K562 (cell line): ENCODE results near the gene TBC1D12. TPM values are rescaled to one million over a fixed set of nuclear protein-coding genes. Genes with fewer than 3 reads are reported as not detected.

Experiments used
- ATAC-seq: fragments of 200-7000 bp; cut with Tn5 transposase; 3 replicates; pipeline ENCODE4 v1.9.1; 2020; ENCODE audit warnings: moderate library complexity
- BruUV-seq: library from RNA; stranded (reverse); fragments of 400-500 nt; replicated peaks from 2 replicates; lab custom pipeline; 2021; lab: Mats Ljungman, UMichigan
- CTCF ChIA-PET: fragments of 300-600 bp; formaldehyde crosslinking; extraction: SDS; loops from one replicate; lab custom pipeline; 2021; ENCODE audit warnings: low intra/inter-chr PET ratio; lab: Yijun Ruan, JAX
- POLR2A ChIA-PET: fragments of 300-600, 350-650 bp; sonication (Branson Sonifier 250); formaldehyde crosslinking; extraction: SDS; loops from one replicate; lab custom pipeline; 2021; ENCODE audit warnings: antibody characterized with exemption, inconsistent platforms; lab: Yijun Ruan, JAX
- DNase-seq, 4 experiments: peaks; one replicate each; pipeline versions ENCODE4 v3.0.0 to v3.0.0-alpha.2; 2011 to 2018; ENCODE audit warnings: low spot score in 3 of 4, mixed read lengths in 3 of 4; ENCODE audit errors: extremely low read depth in 1 of 4
- FAIRE-seq: peaks from 2 replicates; lab custom pipeline; 2011; peaks lifted over from hg19 to GRCh38; lab: Jason Lieb, UNC
- H2AFZ ChIP-seq: 2 replicates; pipeline ENCODE4 v1.6.0; 2011; ENCODE audit warnings: low read depth, low read length, control low read depth, inconsistent platforms
- H3K27ac ChIP-seq: fragments of 200-600 bp; 3 replicates; pipeline ENCODE4 v1.8.0; 2011; ENCODE audit warnings: low read depth, mild to moderate bottlenecking, control low read depth, inconsistent platforms, low read length, moderate library complexity, mixed read lengths; ENCODE audit errors: extremely low read depth
- H3K27me3 ChIP-seq, 2 experiments: fragments of 300-600 bp in 1 of 2; 2 replicates in 1 of 2; 3 replicates in 1 of 2; pipeline versions ENCODE4 v1.6.0 to v1.8.0; 2011; ENCODE audit warnings: inconsistent platforms in 2 of 2, low read length in 2 of 2, mild to moderate bottlenecking in 1 of 2, mixed read lengths in 1 of 2, moderate library complexity in 1 of 2; ENCODE audit not compliant: control insufficient read depth in 2 of 2, insufficient read depth in 2 of 2
- H3K36me3 ChIP-seq: fragments of 300-600 bp; 3 replicates; pipeline ENCODE4 v1.8.0; 2011; ENCODE audit warnings: mild to moderate bottlenecking, low read length, inconsistent platforms; ENCODE audit not compliant: control insufficient read depth, insufficient read depth
- H3K4me1 ChIP-seq, 2 experiments: fragments of 200-600 bp in 1 of 2; replicated peaks in 1 of 2; 2 replicates in 1 of 2; 3 replicates in 1 of 2; pipeline versions ENCODE4 v1.5.1 to v1.8.0; 2011; ENCODE audit warnings: inconsistent platforms in 2 of 2, low read length in 2 of 2, mild to moderate bottlenecking in 1 of 2, mixed read lengths in 1 of 2, moderate library complexity in 1 of 2; ENCODE audit not compliant: control insufficient read depth in 2 of 2, insufficient read depth in 2 of 2
- H3K4me2 ChIP-seq: 2 replicates; pipeline ENCODE4 v1.6.1; 2011; ENCODE audit warnings: low read length, control low read depth, inconsistent platforms, mixed read lengths; ENCODE audit not compliant: insufficient read depth
- H3K4me3 ChIP-seq: fragments of 200-600 bp; sonication (generic), shearing (Covaris generic); 2 replicates; pipeline ENCODE4 v1.5.1; 2016; ENCODE audit warnings: control low read depth, inconsistent platforms
- H3K79me2 ChIP-seq: fragments of 200-600 bp; 3 replicates; pipeline ENCODE4 v1.8.0; 2011; ENCODE audit warnings: low read length, inconsistent platforms; ENCODE audit not compliant: control insufficient read depth, insufficient read depth
- H3K9ac ChIP-seq, 2 experiments: 2 replicates each; pipeline versions ENCODE4 v1.6.0 to v1.6.1; 2011; ENCODE audit warnings: low read depth in 2 of 2, low read length in 2 of 2, control low read depth in 1 of 2, inconsistent platforms in 1 of 2, mild to moderate bottlenecking in 1 of 2, mixed read lengths in 1 of 2; ENCODE audit not compliant: insufficient read depth in 1 of 2
- H3K9me1 ChIP-seq: one replicate; pipeline ENCODE4 v1.6.0; 2011; ENCODE audit warnings: inconsistent platforms, mild to moderate bottlenecking, low read length, moderate library complexity; ENCODE audit not compliant: control insufficient read depth, insufficient read depth
- H3K9me3 ChIP-seq: replicated peaks from 2 replicates; pipeline ENCODE4 v1.5.1; 2011; ENCODE audit warnings: low read depth, low read length, inconsistent platforms; ENCODE audit not compliant: control insufficient read depth, insufficient read depth
- H4K20me1 ChIP-seq: replicated peaks from 2 replicates; pipeline ENCODE4 v1.6.1; 2011; ENCODE audit warnings: low read length, inconsistent platforms, mixed read lengths; ENCODE audit not compliant: control insufficient read depth, insufficient read depth
- CBX3 ChIP-seq, 2 experiments: IDR thresholded peaks; 1 replicate in 1 of 2; 2 replicates in 1 of 2; pipeline ENCODE4 v1.6.1; 2012; ENCODE audit warnings: inconsistent platforms in 2 of 2, low read length in 2 of 2, borderline replicate concordance in 1 of 2, control low read depth in 1 of 2
- FOSL1 ChIP-seq: fragments of 200-800 bp; sonication (Bioruptor generic); conservative IDR thresholded peaks from 2 replicates; pipeline ENCODE4 v1.6.1; 2016; ENCODE audit warnings: missing genetic modification characterization, missing compliant biosample characterization
- HCFC1 ChIP-seq: IDR thresholded peaks from 2 replicates; pipeline ENCODE4 v1.6.1; 2012; ENCODE audit warnings: low read depth, low read length, improper control_type of control experiment
- KDM1A ChIP-seq, 2 experiments: fragments of 450-650 bp; IDR thresholded peaks; 2 replicates each; pipeline ENCODE4 v1.6.1; 2016; ENCODE audit warnings: mild to moderate bottlenecking in 2 of 2
- KDM4B ChIP-seq, 2 experiments: fragments of 450-650 bp in 1 of 2; sonication (generic) in 1 of 2; IDR thresholded peaks; 2 replicates each; pipeline ENCODE4 v1.6.1; 2016 to 2017; ENCODE audit warnings: borderline replicate concordance in 2 of 2, antibody characterized with exemption in 1 of 2, low read depth in 1 of 2, mild to moderate bottlenecking in 1 of 2
- NR2C1 ChIP-seq, 2 experiments: fragments of 450-650 bp; IDR thresholded peaks; 2 replicates each; pipeline ENCODE4 v1.6.1; 2017; ENCODE audit warnings: mild to moderate bottlenecking in 2 of 2, antibody characterized with exemption in 1 of 2, inconsistent platforms in 1 of 2, missing compliant biosample characterization in 1 of 2, missing genetic modification characterization in 1 of 2
- SIX5 ChIP-seq, 2 experiments: IDR thresholded peaks; 2 replicates each; pipeline ENCODE4 v1.6.1; 2011; ENCODE audit warnings: low read length in 2 of 2, borderline replicate concordance in 1 of 2, low read depth in 1 of 2, mild to moderate bottlenecking in 1 of 2, moderate library complexity in 1 of 2; ENCODE audit not compliant: insufficient read depth in 1 of 2
- STAG1 ChIP-seq: sonication (generic); formaldehyde crosslinking; IDR thresholded peaks from 2 replicates; pipeline ENCODE4 v1.5.0; 2020; ENCODE audit warnings: missing genetic modification reagents, borderline replicate concordance
- ZNF316 ChIP-seq: fragments of 450-650 bp; IDR thresholded peaks from 2 replicates; pipeline ENCODE4 v1.6.1; 2016
- ZNF764 ChIP-seq: fragments of 250-450 bp; sonication (Bioruptor Pico); IDR thresholded peaks from 2 replicates; pipeline ENCODE4 v1.4.0; 2020; ENCODE audit warnings: low read depth, mild to moderate bottlenecking, moderate library complexity
- in situ Hi-C: fragments of 300-500 bp; cut with MboI; formaldehyde crosslinking; loops from 4 replicates; pipeline ENCODE4 v1.15.0; 2018; ENCODE audit warnings: inconsistent platforms, mixed read lengths
- intact Hi-C: fragments of 100-400 bp; cut with micrococcal nuclease; formaldehyde crosslinking; loops from 2 replicates; pipeline ENCODE4 v1.14.2; 2022
- polyA plus RNA-seq, 8 experiments: library from polyadenylated mRNA; depleted of rRNA in 4 of 8; stranded (reverse) in 5 of 8; unstranded in 3 of 8; fragments of >200 nt; fragmentation: Nextera tagmentation in 2 of 8; fragmentation: Illumina TruSeq in 1 of 8; extraction: Ambion mirVana in 2 of 8; extraction: Trizol in 1 of 8; gene quantifications; 2 replicates each; pipeline versions ENCODE4 v1.2.1 to v1.2.3, GENCODE V29; 2011 to 2014; ENCODE audit warnings: inconsistent platforms in 1 of 8, missing spikeins in 1 of 8
- total RNA-seq, 7 experiments: library from RNA; depleted of rRNA in 6 of 7; stranded (reverse); fragments of >200 nt in 6 of 7; fragmentation: Illumina TruSeq in 2 of 7; extraction: Trizol in 2 of 7; gene quantifications; 2 replicates each; pipeline versions ENCODE4 v1.2.1 to v1.2.3, GENCODE V29; 2011 to 2021; ENCODE audit warnings: low replicate concordance in 1 of 7
- TF ChIP-seq, protein P1 (sequence below): fragments of 250-450 bp; sonication (Bioruptor Pico); IDR thresholded peaks from 2 replicates; pipeline ENCODE4 v1.8.0; 2022; ENCODE audit warnings: moderate library complexity, mild to moderate bottlenecking, inconsistent platforms

Gene TBC1D12
- total and polyA plus RNA-seq, 9 of the 15 experiments (the other 6 are each of a cell fraction or from before 2014, with no cell fraction given): 2.1 to 6.7 (median 3.9) TPM

DNA sequence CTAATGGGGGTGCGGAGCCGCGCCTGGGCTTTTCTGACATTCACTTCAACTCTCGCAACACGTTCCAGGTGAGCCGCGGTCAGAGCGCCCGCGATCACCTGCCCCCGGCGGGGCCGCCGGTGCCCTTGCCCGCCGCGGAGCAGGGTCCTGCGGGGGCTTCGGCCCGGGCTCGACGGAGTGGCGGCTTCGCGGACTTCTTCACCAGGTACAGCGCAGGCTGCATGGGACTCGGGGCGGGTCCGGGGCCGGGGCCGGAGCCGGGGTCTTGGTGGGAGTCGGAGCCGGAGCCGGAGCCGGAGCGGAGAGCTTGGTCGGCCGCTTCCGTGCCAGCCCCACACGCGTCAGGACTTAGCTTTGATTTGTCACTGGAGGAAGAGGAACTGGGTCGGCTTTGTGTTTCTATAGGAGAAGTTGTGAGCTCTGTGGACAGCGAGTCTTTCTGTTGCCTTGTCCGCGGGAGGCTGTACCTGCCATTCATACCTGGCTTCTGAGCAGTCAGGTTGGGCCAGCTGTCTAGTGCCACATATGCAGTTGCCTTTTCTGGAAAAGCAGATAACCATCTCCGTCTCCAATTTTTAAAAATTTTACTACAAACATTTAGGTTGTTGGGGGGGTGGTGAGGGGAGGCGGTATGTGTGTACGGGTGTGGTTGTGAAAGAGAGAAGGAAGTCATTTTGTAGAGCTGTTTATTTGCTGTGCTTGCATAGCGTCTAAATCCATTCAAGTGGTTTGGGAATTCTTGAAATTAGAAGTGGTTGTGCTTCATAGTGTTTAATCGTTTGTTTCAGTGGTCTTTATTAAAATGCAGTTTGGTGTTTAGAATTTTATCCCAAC is 1.3 kb downstream of the TBC1D12 start (continued):
- no peak for TF ChIP-seq STAG1 (CRISPR knock-in tag)
- TF ChIP-seq, protein P1, sequence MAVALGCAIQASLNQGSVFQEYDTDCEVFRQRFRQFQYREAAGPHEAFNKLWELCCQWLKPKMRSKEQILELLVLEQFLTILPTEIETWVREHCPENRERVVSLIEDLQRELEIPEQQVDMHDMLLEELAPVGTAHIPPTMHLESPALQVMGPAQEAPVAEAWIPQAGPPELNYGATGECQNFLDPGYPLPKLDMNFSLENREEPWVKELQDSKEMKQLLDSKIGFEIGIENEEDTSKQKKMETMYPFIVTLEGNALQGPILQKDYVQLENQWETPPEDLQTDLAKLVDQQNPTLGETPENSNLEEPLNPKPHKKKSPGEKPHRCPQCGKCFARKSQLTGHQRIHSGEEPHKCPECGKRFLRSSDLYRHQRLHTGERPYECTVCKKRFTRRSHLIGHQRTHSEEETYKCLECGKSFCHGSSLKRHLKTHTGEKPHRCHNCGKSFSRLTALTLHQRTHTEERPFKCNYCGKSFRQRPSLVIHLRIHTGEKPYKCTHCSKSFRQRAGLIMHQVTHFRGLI: no peak
- TF ChIP-seq ZNF764 (CRISPR knock-in tag): no peak
- 0 out of 4 replicates have a peak, but pooled peaks of 1 of the 2 experiments have one; percentile 14 for TF ChIP-seq KDM1A (IDR thresholded peaks at IDR 0.05)
- TF ChIP-seq ZNF316: peak; percentile 59; the same call in 1 of the 2 replicates
- no peak for TF ChIP-seq HCFC1
- no peak for TF ChIP-seq CBX3 (IDR thresholded peaks at IDR 0.05; ENCODE audit: borderline replicate concordance in 1 of 2, low read length in 2 of 2)
- TF ChIP-seq FOSL1: no peak

DNA sequence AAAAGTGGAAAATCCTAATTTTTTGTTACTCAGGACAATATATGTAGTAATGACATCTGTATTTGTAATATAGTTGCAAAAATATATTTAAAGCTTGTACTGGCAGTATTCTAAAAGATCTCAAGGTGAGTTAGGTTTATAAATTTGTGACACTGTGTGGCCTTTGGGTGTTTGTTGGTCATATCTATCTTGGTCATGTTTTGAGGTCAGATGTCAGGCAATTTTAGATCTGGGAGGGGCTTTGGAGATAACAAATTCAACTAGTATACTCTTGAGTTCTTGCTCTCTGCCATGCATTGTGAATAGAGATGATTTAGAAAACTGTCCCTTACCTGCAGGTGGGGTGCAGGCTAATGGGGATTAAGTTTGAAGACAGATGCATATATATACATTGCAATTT is 3.1 kb downstream of the TBC1D12 start:
- Histone ChIP-seq H3K79me2 (peaks cover 65% of the 10 kb centered on the region), H3K9ac (no peak overlapping the region), H3K9me1 (no peaks in the 10 kb centered on the region), H3K9me3 (no peaks in the 10 kb centered on the region), H3K27ac (no peak overlapping the region), H3K4me2 (no peak overlapping the region), H3K4me1 (peaks cover 7 to 16% of the 10 kb centered on the region in 2 experiments; a peak in 3 of 5 replicates), H4K20me1 (no peaks in the 10 kb centered on the region), H3K27me3 (no peaks in the 10 kb centered on the region), H2AFZ (no peak overlapping the region), H3K36me3 (no peaks in the 10 kb centered on the region), H3K4me3 (no peak overlapping the region)
- BruUV-seq: no TSS peak
- POLR2A ChIA-PET: interaction anchor here (0.6 to 1.2 kb wide), 3 partner anchors 24 to 179 kb away, joined by 3 to 4 read pairs (median 3); no protein-coding TSS in a partner anchor
- CTCF ChIA-PET: no interaction called here
- no peak for FAIRE-seq
- ATAC-seq: no peak
- peak; percentile 9 to 21 (median 18) for DNase-seq
- intact Hi-C loops (no loop called here), in situ Hi-C loops (no loop called here)
- no peak for TF ChIP-seq SIX5 (IDR thresholded peaks at IDR 0.05; ENCODE audit: borderline replicate concordance in 1 of 2, insufficient read depth in 1 of 2, low read depth in 1 of 2, low read length in 2 of 2)
- no peak for TF ChIP-seq KDM4B (IDR thresholded peaks at IDR 0.05; ENCODE audit: borderline replicate concordance in 2 of 2, low read depth in 1 of 2)
- TF ChIP-seq NR2C1 (IDR thresholded peaks at IDR 0.05): peak; percentile 55; the same call in 1 of the 2 replicates
- TF ChIP-seq NR2C1 (tag; IDR thresholded peaks at IDR 0.05): peak; percentile 52; the same call in 1 of the 2 replicates
